HepG2 (cell line): Measurements from ENCODE around the gene C2orf81. TPM values are rescaled to one million over a fixed set of nuclear protein-coding genes. Genes with fewer than 3 reads are reported as not detected.

Source experiments
- AHR ChIP-seq: IDR thresholded peaks from 2 replicates; pipeline ENCODE4 v1.6.1; 2018; ENCODE audit warnings: missing genetic modification reagents, missing compliant biosample characterization
- BRD4 ChIP-seq: sonication (generic); formaldehyde crosslinking; IDR thresholded peaks from 2 replicates; pipeline ENCODE4 v1.4.0; 2020; ENCODE audit warnings: missing genetic modification reagents
- CCDC6 ChIP-seq: sonication (generic); formaldehyde crosslinking; IDR thresholded peaks from 2 replicates; pipeline ENCODE4 v1.8.1; 2022; ENCODE audit warnings: mild to moderate bottlenecking, missing genetic modification reagents, moderate library complexity
- MED13 ChIP-seq: sonication (generic); formaldehyde crosslinking; IDR thresholded peaks from 2 replicates; pipeline ENCODE4 v1.5.0; 2020; ENCODE audit warnings: missing genetic modification reagents
- MEF2D ChIP-seq: sonication (generic); formaldehyde crosslinking; IDR thresholded peaks from 2 replicates; pipeline ENCODE4 v1.5.1; 2020; ENCODE audit warnings: mild to moderate bottlenecking, missing genetic modification reagents
- NR2F2 ChIP-seq: IDR thresholded peaks from 2 replicates; pipeline ENCODE4 v1.6.1; 2012; ENCODE audit warnings: low read depth, inconsistent platforms, borderline replicate concordance
- PAWR ChIP-seq: sonication (generic); formaldehyde crosslinking; IDR thresholded peaks from 2 replicates; pipeline ENCODE4 v1.4.0; 2020; ENCODE audit warnings: missing genetic modification reagents, mild to moderate bottlenecking, borderline replicate concordance
- PCBP2 ChIP-seq: fragments of 200-400 bp; formaldehyde crosslinking; optimal IDR thresholded peaks from 2 replicates; pipeline ENCODE3; 2018; ENCODE audit warnings: low read length, low read depth; ENCODE audit not compliant: poor library complexity, severe bottlenecking
- PHF21A ChIP-seq: sonication (generic); formaldehyde crosslinking; IDR thresholded peaks from 2 replicates; pipeline ENCODE4 v1.5.0; 2020; ENCODE audit warnings: mild to moderate bottlenecking, missing genetic modification reagents
- SALL1 ChIP-seq: sonication (generic); formaldehyde crosslinking; IDR thresholded peaks from 2 replicates; pipeline ENCODE4 v1.8.0; 2022; ENCODE audit warnings: mild to moderate bottlenecking, missing genetic modification reagents
- SALL2 ChIP-seq: sonication (generic); formaldehyde crosslinking; IDR thresholded peaks from 2 replicates; pipeline ENCODE4 v1.8.1; 2023; ENCODE audit warnings: mild to moderate bottlenecking, missing genetic modification reagents, inconsistent platforms
- SETDB1 ChIP-seq: sonication (generic); formaldehyde crosslinking; IDR thresholded peaks from 2 replicates; pipeline ENCODE4 v1.5.1; 2020; ENCODE audit warnings: missing genetic modification reagents, mild to moderate bottlenecking, borderline replicate concordance
- TMF1 ChIP-seq: sonication (generic); formaldehyde crosslinking; IDR thresholded peaks from 2 replicates; pipeline ENCODE4 v1.8.1; 2022; ENCODE audit warnings: low read depth, missing genetic modification reagents
- ZIK1 ChIP-seq: sonication (generic); formaldehyde crosslinking; IDR thresholded peaks from 2 replicates; pipeline ENCODE4 v1.5.0; 2020; ENCODE audit warnings: mild to moderate bottlenecking, low read depth, missing genetic modification reagents, borderline replicate concordance
- ZNF136 ChIP-seq: sonication (generic); formaldehyde crosslinking; IDR thresholded peaks from 2 replicates; pipeline ENCODE4 v1.8.1; 2022; ENCODE audit warnings: low read depth, mild to moderate bottlenecking, moderate library complexity, missing genetic modification reagents
- ZNF354B ChIP-seq: sonication (generic); formaldehyde crosslinking; IDR thresholded peaks from 2 replicates; pipeline ENCODE4 v1.8.0; 2022; ENCODE audit warnings: mild to moderate bottlenecking, missing genetic modification reagents
- ZNF430 ChIP-seq: sonication (generic); formaldehyde crosslinking; IDR thresholded peaks from 2 replicates; pipeline ENCODE4 v1.9.0; 2021; ENCODE audit warnings: mild to moderate bottlenecking, missing genetic modification reagents
- ZNF451 ChIP-seq: sonication (generic); formaldehyde crosslinking; IDR thresholded peaks from 2 replicates; pipeline ENCODE4 v1.5.0; 2020; ENCODE audit warnings: mild to moderate bottlenecking, missing genetic modification reagents
- ZNF557 ChIP-seq: sonication (generic); formaldehyde crosslinking; IDR thresholded peaks from 2 replicates; pipeline ENCODE4 v1.4.0; 2020; ENCODE audit warnings: missing genetic modification reagents
- ZNF777 ChIP-seq: sonication (generic); formaldehyde crosslinking; IDR thresholded peaks from 2 replicates; pipeline ENCODE4 v1.4.0; 2020; ENCODE audit warnings: missing genetic modification reagents
- polyA plus RNA-seq, 8 experiments: library from polyadenylated mRNA; depleted of rRNA in 3 of 8; stranded (reverse) in 7 of 8; unstranded in 1 of 8; fragments of >200 nt; fragmentation: Illumina TruSeq in 4 of 8; extraction: Trizol in 4 of 8; gene quantifications; 2 replicates each; pipeline versions ENCODE4 v1.2.1 to v1.2.3, GENCODE V29; 2011 to 2016; ENCODE audit warnings: low read depth in 4 of 8, missing spikeins in 1 of 8, mixed read lengths in 1 of 8; ENCODE audit not compliant: insufficient read depth in 1 of 8
- total RNA-seq, 5 experiments: library from RNA; depleted of rRNA; stranded (reverse); fragments of >200 nt; fragmentation: Illumina TruSeq; extraction: Trizol; gene quantifications; 2 replicates each; pipeline ENCODE4 v1.2.3, GENCODE V29; 2016; ENCODE audit warnings: low read depth in 1 of 5
- TF ChIP-seq, protein P1 (sequence below): sonication (generic); formaldehyde crosslinking; IDR thresholded peaks from 2 replicates; pipeline ENCODE4 v1.4.0; 2020; ENCODE audit warnings: mild to moderate bottlenecking, missing genetic modification reagents, borderline replicate concordance
- TF ChIP-seq, protein P2 (sequence below): sonication (generic); formaldehyde crosslinking; IDR thresholded peaks from 2 replicates; pipeline ENCODE4 v1.8.1; 2022; ENCODE audit warnings: mild to moderate bottlenecking, missing genetic modification reagents
- TF ChIP-seq, protein P3 (sequence below): sonication (generic); formaldehyde crosslinking; IDR thresholded peaks from 2 replicates; pipeline ENCODE4 v1.8.0; 2022; ENCODE audit warnings: missing genetic modification reagents, mild to moderate bottlenecking, inconsistent platforms, borderline replicate concordance
- TF ChIP-seq, protein P4 (sequence below): sonication (generic); formaldehyde crosslinking; IDR thresholded peaks from 2 replicates; pipeline ENCODE4 v1.4.0; 2020; ENCODE audit warnings: mild to moderate bottlenecking, missing genetic modification reagents

Gene C2orf81
- total and polyA plus RNA-seq, 2 of the 13 experiments (the other 11 are each of a cell fraction or from before 2014, with no cell fraction given): 0.15 to 0.17 TPM

DNA sequence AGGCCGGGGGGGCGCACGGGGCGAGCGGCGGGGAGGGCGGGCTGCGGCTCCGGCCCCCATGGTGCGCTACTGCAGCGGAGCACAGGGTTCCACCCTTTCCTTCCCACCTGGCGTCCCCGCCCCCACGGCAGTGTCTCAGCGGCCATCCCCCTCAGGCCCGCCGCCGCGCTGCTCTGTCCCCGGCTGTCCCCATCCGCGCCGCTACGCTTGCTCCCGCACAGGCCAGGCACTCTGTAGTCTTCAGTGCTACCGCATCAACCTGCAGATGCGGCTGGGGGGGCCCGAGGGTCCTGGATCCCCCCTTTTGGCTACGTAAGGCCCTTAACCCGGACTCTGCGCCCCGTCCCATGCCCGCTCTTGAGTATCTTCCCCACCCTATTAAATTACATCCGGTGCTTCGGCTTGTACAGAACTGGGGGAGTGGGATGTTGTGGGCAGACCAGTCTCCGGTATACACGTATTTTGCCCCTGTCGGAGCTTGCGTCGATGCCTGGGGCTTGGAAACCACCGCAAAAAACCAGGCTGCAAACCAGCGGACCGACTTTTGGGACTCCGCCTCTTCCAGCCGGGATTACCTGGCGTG is 36.2 kb upstream of the C2orf81 start (continued):
- TF ChIP-seq, protein P1, sequence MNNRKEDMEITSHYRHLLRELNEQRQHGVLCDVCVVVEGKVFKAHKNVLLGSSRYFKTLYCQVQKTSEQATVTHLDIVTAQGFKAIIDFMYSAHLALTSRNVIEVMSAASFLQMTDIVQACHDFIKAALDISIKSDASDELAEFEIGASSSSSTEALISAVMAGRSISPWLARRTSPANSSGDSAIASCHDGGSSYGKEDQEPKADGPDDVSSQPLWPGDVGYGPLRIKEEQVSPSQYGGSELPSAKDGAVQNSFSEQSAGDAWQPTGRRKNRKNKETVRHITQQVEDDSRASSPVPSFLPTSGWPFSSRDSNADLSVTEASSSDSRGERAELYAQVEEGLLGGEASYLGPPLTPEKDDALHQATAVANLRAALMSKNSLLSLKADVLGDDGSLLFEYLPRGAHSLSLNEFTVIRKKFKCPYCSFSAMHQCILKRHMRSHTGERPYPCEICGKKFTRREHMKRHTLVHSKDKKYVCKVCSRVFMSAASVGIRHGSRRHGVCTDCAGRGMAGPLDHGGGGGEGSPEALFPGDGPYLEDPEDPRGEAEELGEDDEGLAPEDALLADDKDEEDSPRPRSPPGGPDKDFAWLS (CRISPR knock-in tag): no peak
- peak; percentile 38; the same call in 1 of the 2 replicates for TF ChIP-seq ZNF451
- TF ChIP-seq PHF21A: peak; percentile 75
- TF ChIP-seq BRD4 (CRISPR knock-in tag): peak; percentile 82
- TF ChIP-seq, protein P2, sequence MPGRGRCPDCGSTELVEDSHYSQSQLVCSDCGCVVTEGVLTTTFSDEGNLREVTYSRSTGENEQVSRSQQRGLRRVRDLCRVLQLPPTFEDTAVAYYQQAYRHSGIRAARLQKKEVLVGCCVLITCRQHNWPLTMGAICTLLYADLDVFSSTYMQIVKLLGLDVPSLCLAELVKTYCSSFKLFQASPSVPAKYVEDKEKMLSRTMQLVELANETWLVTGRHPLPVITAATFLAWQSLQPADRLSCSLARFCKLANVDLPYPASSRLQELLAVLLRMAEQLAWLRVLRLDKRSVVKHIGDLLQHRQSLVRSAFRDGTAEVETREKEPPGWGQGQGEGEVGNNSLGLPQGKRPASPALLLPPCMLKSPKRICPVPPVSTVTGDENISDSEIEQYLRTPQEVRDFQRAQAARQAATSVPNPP: peak; percentile 86; the same call in 1 of the 2 replicates
- TF ChIP-seq PCBP2: no peak
- TF ChIP-seq ZNF430: peak; percentile 96
- TF ChIP-seq NR2F2: peak; percentile 38; the same call in 1 of the 2 replicates
- no peak for TF ChIP-seq ZNF557 (CRISPR knock-in tag)
- TF ChIP-seq AHR: peak; percentile 23; the same call in 1 of the 2 replicates
- TF ChIP-seq PAWR (CRISPR knock-in tag): 0 out of 2 replicates have a peak, but pooled peaks have one; percentile 34
- TF ChIP-seq MEF2D (CRISPR knock-in tag): 0 out of 2 replicates have a peak, but pooled peaks have one; percentile 30
- peak; percentile 71 for TF ChIP-seq SALL1
- peak; percentile 91; the same call in 1 of the 2 replicates for TF ChIP-seq CCDC6 (CRISPR knock-in tag)
- TF ChIP-seq MED13 (CRISPR knock-in tag): peak; percentile 56; the same call in 1 of the 2 replicates
- peak; percentile 89; the same call in 1 of the 2 replicates for TF ChIP-seq TMF1 (CRISPR knock-in tag)
- TF ChIP-seq ZIK1 (CRISPR knock-in tag): 0 out of 2 replicates have a peak, but pooled peaks have one; percentile 49
- TF ChIP-seq SALL2: peak; percentile 75
- TF ChIP-seq ZNF354B (CRISPR knock-in tag): peak; percentile 89
- TF ChIP-seq ZNF136 (CRISPR knock-in tag): peak; percentile 47; the same call in 1 of the 2 replicates
- TF ChIP-seq SETDB1 (CRISPR knock-in tag): no peak
- peak; percentile 72 for TF ChIP-seq ZNF777
- TF ChIP-seq, protein P3, sequence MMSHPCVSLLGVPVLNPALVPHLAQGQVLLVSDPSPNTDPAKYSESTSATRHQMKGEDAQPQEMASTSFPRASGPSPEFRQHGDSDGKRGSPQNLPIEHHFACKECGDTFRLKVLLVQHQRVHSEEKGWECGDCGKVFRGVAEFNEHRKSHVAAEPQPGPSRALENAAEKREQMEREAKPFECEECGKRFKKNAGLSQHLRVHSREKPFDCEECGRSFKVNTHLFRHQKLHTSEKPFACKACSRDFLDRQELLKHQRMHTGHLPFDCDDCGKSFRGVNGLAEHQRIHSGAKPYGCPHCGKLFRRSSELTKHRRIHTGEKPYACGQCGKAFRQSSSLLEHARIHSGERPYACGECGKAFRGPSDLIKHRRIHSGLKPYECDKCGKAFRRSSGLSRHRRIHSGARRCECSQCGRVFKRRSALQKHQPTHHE (CRISPR knock-in tag): peak; percentile 88; the same call in 1 of the 2 replicates
- TF ChIP-seq, protein P4, sequence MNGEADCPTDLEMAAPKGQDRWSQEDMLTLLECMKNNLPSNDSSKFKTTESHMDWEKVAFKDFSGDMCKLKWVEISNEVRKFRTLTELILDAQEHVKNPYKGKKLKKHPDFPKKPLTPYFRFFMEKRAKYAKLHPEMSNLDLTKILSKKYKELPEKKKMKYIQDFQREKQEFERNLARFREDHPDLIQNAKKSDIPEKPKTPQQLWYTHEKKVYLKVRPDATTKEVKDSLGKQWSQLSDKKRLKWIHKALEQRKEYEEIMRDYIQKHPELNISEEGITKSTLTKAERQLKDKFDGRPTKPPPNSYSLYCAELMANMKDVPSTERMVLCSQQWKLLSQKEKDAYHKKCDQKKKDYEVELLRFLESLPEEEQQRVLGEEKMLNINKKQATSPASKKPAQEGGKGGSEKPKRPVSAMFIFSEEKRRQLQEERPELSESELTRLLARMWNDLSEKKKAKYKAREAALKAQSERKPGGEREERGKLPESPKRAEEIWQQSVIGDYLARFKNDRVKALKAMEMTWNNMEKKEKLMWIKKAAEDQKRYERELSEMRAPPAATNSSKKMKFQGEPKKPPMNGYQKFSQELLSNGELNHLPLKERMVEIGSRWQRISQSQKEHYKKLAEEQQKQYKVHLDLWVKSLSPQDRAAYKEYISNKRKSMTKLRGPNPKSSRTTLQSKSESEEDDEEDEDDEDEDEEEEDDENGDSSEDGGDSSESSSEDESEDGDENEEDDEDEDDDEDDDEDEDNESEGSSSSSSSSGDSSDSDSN (CRISPR knock-in tag): peak; percentile 61
